Mesothelial cell of epicardium (in vitro differentiated cells): Measurements from ENCODE around the gene AMY1B. TPM values are rescaled to one million over a fixed set of nuclear protein-coding genes. Genes with fewer than 3 reads are reported as not detected.
"Not testable (repeated sequence)": the region's sequence is repeated elsewhere in the genome, so short reads cannot be mapped to it uniquely, and the experiment has no call there.

Source experiments
- DNase-seq, 2 experiments: peaks; one replicate each; pipeline ENCODE4 v3.0.0; 2021; ENCODE audit warnings: low spot score in 2 of 2; ENCODE audit not compliant: unreplicated experiment in 2 of 2
- H3K27ac Mint-ChIP-seq: 2 replicates; pipeline ENCODE4 v1.8.0; 2021; ENCODE audit warnings: mixed read lengths
- H3K27me3 Mint-ChIP-seq: 2 replicates; pipeline ENCODE4 v1.8.0; 2021; ENCODE audit warnings: low read depth, mixed read lengths
- H3K36me3 Mint-ChIP-seq: 2 replicates; pipeline ENCODE4 v1.8.0; 2021; ENCODE audit warnings: mixed read lengths
- H3K4me1 Mint-ChIP-seq: 2 replicates; pipeline ENCODE4 v1.8.0; 2021; ENCODE audit warnings: mixed read lengths
- H3K4me3 Mint-ChIP-seq: 2 replicates; pipeline ENCODE4 v1.8.0; 2021; ENCODE audit warnings: mild to moderate bottlenecking, moderate library complexity, mixed read lengths
- H3K9me3 Mint-ChIP-seq: 2 replicates; pipeline ENCODE4 v1.8.0; 2021; ENCODE audit warnings: mixed read lengths
- total RNA-seq: library from RNA; stranded (reverse); gene quantifications from 3 replicates; pipeline ENCODE4 v1.2.1, GENCODE V29; 2021

The AMY1B gene
- total RNA-seq, 1 donor from 2014 or later, result not detected

DNA sequence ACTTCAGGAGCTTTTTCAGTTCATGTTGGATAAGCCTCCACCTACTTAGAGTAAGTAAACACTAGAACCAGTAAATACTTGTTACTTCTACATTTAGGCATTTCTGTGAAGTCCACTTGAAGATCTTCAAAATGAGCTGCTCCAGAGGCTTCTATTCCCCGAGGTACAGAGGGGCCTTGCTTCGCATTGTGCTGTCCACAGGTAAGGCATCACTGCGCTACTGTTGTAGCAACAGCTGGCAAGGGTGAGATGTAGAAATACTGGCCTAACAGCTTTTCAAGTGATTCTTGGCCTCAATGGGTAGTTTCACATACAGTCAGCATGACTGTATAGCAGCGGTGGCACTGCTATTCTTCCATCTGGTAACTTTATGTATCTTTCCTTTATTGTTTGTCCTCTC lies 45.1 kb downstream of the AMY1B start:
- not testable (repeated sequence) for H3K4me3 Mint-ChIP-seq, DNase-seq, H3K27me3 Mint-ChIP-seq, H3K27ac Mint-ChIP-seq, H3K4me1 Mint-ChIP-seq, H3K9me3 Mint-ChIP-seq, H3K36me3 Mint-ChIP-seq

DNA sequence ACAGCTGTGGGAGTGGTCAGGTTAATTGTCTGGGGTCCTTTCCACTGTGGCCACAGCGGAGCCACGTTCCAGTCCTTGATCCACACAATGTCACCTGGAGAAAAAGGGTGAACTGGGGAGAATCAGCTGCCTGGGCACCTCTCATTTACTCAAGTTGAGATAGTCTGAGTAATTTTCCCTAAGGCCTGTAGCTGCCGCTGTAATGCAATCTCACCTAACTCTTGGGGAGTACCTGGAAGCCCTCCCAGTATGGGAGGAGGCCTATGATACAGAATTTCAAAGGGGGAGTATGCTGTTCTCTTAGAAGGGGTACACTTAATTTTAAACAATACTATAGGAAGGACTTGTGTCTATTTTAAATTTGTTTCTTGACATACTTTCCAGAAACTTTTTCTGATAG lies 45.7 kb downstream of the AMY1B start:
- not testable (repeated sequence) for H3K4me3 Mint-ChIP-seq, H3K4me1 Mint-ChIP-seq, H3K27ac Mint-ChIP-seq, DNase-seq, H3K27me3 Mint-ChIP-seq, H3K36me3 Mint-ChIP-seq, H3K9me3 Mint-ChIP-seq

DNA sequence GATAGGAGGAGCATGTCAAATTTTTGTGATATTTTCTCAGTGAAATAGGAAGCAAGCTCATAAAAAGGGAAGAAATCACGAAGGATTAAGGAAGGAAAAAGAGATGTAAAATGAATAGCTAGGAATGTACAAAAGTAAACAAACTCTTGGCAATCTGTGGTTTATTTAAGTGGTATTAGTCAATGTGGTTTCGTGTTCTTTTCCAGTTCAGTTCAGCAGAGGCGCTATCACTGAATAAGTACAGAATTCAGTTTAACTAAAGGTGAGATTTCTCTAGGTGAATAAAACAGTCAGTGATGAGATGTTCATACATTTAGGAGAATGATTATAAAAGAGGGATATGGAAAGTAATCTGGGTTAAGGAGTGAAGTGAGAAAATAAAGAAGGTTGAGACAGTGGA lies 52.1 kb downstream of the AMY1B start:
- H3K4me3 Mint-ChIP-seq, H3K27me3 Mint-ChIP-seq, H3K9me3 Mint-ChIP-seq, H3K27ac Mint-ChIP-seq, H3K4me1 Mint-ChIP-seq, DNase-seq, H3K36me3 Mint-ChIP-seq: not testable (repeated sequence)

DNA sequence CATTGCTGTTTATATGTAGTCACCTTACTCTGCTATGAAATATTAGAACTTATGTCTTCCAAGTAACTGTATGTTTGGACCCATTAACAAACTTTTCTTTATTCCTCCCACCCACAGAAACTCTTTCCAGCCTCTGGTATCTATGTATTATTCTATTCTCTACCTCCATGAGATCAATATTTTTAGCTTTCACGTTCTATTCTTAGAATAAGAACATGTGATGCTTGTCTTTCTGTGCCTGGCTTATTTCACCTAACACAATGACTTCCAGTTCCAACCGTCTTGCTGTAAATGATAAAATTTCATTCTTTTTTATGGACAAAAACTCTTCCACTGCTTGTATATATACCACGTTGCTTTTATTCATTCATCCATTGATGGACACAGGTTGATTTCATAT lies 54.8 kb downstream of the AMY1B start:
- H3K27me3 Mint-ChIP-seq, H3K4me1 Mint-ChIP-seq, H3K4me3 Mint-ChIP-seq, H3K27ac Mint-ChIP-seq, H3K9me3 Mint-ChIP-seq, H3K36me3 Mint-ChIP-seq, DNase-seq: not testable (repeated sequence)

Other genes starting within 250 kb of the AMY1B start
- 28.4 to 30.0 TPM (median 29.6 TPM) in 3 replicates for gene RNPC3, start 170.5 kb downstream of the AMY1B start, total RNA-seq
- 12.3 to 12.7 TPM (median 12.6 TPM) in 3 replicates for gene AMY2B, start 124.6 kb downstream of the AMY1B start, total RNA-seq
- gene AMY2A, start 78.8 kb downstream of the AMY1B start, total RNA-seq, result not detected in 3 replicates
- not detected in 3 replicates for gene AMY1A, start 40.5 kb downstream of the AMY1B start, total RNA-seq
- not detected in 3 replicates for gene AMY1C, start 53.7 kb upstream of the AMY1B start, total RNA-seq